A549 (cell line): ENCODE results near the gene TSPAN15.

Experiments
- BCL3 ChIP-seq: fragments of >200 bp; sonication (Bioruptor Twin); formaldehyde crosslinking; IDR thresholded peaks from 3 replicates; pipeline ENCODE4 v1.6.1; 2016
- CEBPB ChIP-seq, 2 experiments: fragments of >200 bp in 1 of 2; sonication (Bioruptor Twin) in 1 of 2; formaldehyde crosslinking in 1 of 2; IDR thresholded peaks; 2 replicates each; pipeline ENCODE4 v1.6.1; 2012 to 2016
- CHD2 ChIP-seq: fragments of 150-350 bp; IDR thresholded peaks from 2 replicates; pipeline ENCODE4 v1.6.1; 2014; ENCODE audit warnings: low read length; ENCODE audit not compliant: partially characterized antibody
- EHMT2 ChIP-seq: fragments of 200-600 bp; sonication (generic); IDR thresholded peaks from 2 replicates; pipeline ENCODE4 v1.6.1; 2016; ENCODE audit warnings: antibody characterized with exemption, low read depth, mild to moderate bottlenecking, moderate library complexity
- GATA3 ChIP-seq: IDR thresholded peaks from 2 replicates; pipeline ENCODE4 v1.6.1; 2012; ENCODE audit warnings: borderline replicate concordance
- JUN ChIP-seq, 2 experiments: fragments of >200 bp; sonication (Bioruptor Twin); formaldehyde crosslinking; IDR thresholded peaks; 2 replicates in 1 of 2; 3 replicates in 1 of 2; pipeline ENCODE4 v1.6.1; 2016 to 2017
- JUNB ChIP-seq: fragments of >200 bp; sonication (Bioruptor Twin); formaldehyde crosslinking; IDR thresholded peaks from 2 replicates; pipeline ENCODE4 v1.6.1; 2016
- KDM1A ChIP-seq: fragments of 200-600 bp; sonication (generic); IDR thresholded peaks from 2 replicates; pipeline ENCODE4 v1.6.1; 2016; ENCODE audit warnings: low read depth, mild to moderate bottlenecking
- PHF8 ChIP-seq: fragments of 200-600 bp; sonication (generic); IDR thresholded peaks from 2 replicates; pipeline ENCODE4 v1.6.1; 2016; ENCODE audit warnings: low read depth, mild to moderate bottlenecking, antibody characterized with exemption, moderate library complexity, borderline replicate concordance
- POLR2A ChIP-seq: IDR thresholded peaks from 2 replicates; pipeline ENCODE4 v1.6.1; 2012; ENCODE audit warnings: mild to moderate bottlenecking, low read length
- POLR2AphosphoS2 ChIP-seq: conservative IDR thresholded peaks from 2 replicates; pipeline ENCODE4 v1.6.1; 2012; ENCODE audit warnings: low read length, improper control_type of control experiment, inconsistent platforms
- RCOR1 ChIP-seq: fragments of 150-350 bp; IDR thresholded peaks from 2 replicates; pipeline ENCODE4 v1.6.1; 2014; ENCODE audit warnings: antibody characterized with exemption, low read length, low read depth
- USF2 ChIP-seq: fragments of 450-650 bp; IDR thresholded peaks from 2 replicates; pipeline ENCODE4 v1.6.1; 2014; ENCODE audit warnings: antibody characterized with exemption
- TF ChIP-seq, protein P1 (sequence below): fragments of >200 bp; sonication (Bioruptor Twin); formaldehyde crosslinking; IDR thresholded peaks from 3 replicates; pipeline ENCODE4 v1.5.1; 2016

GRCh38 chr10:69501657-69502056 is 50.4 kb downstream of the TSPAN15 start:
- no peak for TF ChIP-seq KDM1A
- TF ChIP-seq, protein P1, sequence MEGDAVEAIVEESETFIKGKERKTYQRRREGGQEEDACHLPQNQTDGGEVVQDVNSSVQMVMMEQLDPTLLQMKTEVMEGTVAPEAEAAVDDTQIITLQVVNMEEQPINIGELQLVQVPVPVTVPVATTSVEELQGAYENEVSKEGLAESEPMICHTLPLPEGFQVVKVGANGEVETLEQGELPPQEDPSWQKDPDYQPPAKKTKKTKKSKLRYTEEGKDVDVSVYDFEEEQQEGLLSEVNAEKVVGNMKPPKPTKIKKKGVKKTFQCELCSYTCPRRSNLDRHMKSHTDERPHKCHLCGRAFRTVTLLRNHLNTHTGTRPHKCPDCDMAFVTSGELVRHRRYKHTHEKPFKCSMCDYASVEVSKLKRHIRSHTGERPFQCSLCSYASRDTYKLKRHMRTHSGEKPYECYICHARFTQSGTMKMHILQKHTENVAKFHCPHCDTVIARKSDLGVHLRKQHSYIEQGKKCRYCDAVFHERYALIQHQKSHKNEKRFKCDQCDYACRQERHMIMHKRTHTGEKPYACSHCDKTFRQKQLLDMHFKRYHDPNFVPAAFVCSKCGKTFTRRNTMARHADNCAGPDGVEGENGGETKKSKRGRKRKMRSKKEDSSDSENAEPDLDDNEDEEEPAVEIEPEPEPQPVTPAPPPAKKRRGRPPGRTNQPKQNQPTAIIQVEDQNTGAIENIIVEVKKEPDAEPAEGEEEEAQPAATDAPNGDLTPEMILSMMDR, result no peak
- no peak for TF ChIP-seq RCOR1
- TF ChIP-seq POLR2A, result no peak
- TF ChIP-seq CEBPB (IDR thresholded peaks at IDR 0.05), result no peak
- no peak for TF ChIP-seq CHD2
- TF ChIP-seq PHF8, result no peak
- no peak for TF ChIP-seq JUN (IDR thresholded peaks at IDR 0.05)
- TF ChIP-seq EHMT2, result no peak
- no peak for TF ChIP-seq POLR2AphosphoS2
- TF ChIP-seq USF2, result no peak
- no peak for TF ChIP-seq JUNB
- no peak for TF ChIP-seq BCL3
- no peak for TF ChIP-seq GATA3
